Stimulated activated CD8-positive, alpha-beta memory T cell treated with anti-CD3 and anti-CD28 coated beads, Interleukin-15, amount 100 ng/mL, for 1 hour (primary cell): ENCODE results near the gene DCST2.
"Not testable (repeated sequence)": the region's sequence is repeated elsewhere in the genome, so short reads cannot be mapped to it uniquely, and the experiment has no call there.

Experiments used
- DNase-seq: peaks from one replicate; pipeline ENCODE4 v3.0.0-alpha.2; 2020; ENCODE audit warnings: low read depth

DCST2 gene

DNA sequence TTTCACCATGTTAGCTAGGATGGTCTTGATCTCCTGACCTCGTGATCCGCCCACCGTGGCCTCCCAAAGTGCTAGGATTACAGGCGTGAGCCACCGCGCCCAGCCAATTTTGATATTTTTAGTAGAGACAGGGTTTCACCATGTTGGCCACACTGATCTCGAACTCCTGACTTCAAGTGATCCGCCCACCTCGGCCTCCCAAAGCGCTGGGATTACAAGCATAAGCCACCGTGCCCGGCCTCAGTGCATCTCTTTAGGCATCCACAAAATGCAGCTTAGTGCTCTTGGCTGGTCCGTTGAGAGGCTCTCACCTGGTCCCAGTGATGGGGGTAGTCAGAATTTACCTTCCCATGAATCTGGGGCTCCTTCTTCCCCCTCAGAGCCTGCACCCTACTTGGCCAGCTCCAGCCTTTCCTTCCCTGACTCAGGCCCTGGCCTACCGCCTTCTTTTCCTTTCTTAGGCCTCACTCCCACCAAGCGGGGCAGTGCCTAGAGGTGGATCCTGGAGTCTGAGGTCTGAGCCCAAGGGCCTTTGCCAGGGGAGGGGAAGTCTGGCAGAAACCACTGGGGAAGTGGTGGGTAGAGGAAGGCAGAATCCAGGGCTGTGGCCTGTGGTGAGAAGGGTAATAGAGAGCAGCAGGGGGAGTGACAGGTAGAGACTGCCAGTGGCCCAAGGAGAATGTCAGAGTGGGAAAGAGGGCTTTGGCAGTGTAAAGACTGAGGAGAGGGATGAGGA is 36.4 kb downstream of the DCST2 start:
- no peak for DNase-seq

DNA sequence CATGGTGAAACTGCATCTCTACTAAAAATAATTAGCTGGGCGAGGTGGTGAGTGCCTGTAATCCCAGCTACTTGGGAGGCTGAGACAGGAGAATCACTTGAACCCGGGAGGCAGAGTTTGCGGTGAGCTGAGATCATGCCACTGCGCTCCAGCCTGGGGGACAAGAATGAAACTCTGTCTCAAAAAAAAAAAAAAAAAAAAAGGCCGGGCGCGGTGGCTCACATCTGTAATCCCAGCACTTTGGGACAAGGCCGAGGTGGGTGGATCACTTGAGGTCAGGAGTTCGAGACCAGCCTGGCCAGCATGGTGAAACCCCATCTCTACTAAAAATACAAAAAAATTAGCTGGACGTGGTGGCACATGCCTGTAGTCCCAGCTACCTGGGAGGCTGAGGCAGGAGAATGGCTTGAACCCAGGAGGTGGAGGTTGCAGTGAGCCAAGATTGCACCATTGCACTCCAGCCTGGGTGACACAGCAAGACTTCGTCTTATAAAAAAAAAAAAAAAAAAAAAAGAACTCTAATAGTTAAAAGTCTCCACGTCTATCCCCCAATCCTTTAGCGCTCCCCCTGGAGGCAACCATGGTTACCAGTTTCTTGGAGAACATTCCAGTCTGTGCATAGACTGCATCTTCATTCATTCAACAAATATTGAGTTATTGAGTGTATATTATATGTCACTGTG is 38.1 kb downstream of the DCST2 start:
- not testable (repeated sequence) for DNase-seq

DNA sequence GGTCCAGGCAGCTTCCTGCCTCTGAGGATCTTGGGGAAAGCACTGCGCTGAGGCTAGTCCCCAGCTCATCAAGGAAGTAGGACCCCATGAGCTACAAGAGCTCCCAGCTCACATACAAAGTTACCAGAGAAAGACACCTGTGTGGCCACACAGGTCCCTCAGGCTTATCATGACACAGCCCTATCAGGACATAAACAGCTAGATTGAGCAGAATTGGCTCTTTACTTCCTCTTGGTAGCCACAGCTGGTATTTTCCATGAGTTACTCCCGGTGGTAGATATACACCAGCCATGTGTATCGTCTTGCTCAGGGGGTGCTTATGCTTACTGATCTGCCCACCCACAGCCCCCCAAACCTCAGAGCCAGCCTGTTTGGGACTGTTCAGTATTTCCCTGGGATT is 39.0 kb downstream of the DCST2 start:
- no peak for DNase-seq

DNA sequence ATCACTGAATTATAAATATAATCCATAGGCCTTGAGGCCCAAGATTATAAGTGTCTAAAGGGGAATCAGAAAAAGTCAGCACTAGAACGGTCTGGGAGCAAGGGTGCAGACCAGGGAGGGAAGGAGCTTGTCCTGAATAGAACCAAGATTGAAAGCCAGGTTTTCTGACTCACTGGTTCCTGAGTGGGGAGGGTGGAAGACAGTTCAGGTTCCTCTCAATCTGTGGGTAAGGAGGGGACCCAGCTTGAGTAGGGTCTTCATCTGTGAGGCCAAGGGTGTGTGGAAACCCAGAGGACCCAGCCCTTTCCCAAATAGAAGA is 39.4 kb downstream of the DCST2 start:
- no peak for DNase-seq

DNA sequence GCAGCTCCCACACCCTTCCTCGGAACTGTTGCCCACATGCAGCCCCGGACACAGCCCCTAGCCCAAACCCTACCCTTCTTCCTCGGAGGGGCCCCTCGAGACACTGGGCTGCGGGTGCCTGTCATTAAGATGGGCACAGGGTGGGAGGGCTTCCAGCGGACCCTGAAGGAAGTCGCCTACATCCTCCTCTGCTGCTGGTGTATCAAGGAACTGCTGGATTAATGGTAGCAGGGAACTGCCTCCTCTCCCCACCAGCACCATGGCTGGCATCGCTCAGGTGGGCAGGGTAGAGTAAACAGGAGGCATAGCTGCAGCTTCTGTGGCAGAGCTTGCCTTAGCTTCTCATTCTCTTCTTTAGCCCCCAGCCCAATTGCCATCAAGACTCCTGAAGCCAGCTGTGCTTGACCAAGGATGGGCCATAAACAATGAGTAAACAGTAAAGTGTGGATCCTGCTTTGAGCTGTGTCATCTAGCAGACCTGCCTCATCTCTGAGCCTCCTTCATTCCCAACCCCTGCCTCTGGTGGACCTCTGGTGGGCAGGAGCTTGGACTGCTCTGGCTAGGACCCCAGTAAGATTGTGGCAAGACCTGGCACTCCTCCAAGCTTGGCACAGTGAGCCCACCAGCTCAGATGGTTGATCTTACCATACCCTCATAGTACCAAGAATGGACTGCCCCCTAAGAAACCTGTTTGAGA is 39.9 kb downstream of the DCST2 start, which contains the start of gene LENEP:
Gene LENEP, plus strand, starts transcription at position 15 of the 697 bp plus-strand sequence. Its CDS starts 22 bp downstream, at position 37.
- no peak for DNase-seq

DNA sequence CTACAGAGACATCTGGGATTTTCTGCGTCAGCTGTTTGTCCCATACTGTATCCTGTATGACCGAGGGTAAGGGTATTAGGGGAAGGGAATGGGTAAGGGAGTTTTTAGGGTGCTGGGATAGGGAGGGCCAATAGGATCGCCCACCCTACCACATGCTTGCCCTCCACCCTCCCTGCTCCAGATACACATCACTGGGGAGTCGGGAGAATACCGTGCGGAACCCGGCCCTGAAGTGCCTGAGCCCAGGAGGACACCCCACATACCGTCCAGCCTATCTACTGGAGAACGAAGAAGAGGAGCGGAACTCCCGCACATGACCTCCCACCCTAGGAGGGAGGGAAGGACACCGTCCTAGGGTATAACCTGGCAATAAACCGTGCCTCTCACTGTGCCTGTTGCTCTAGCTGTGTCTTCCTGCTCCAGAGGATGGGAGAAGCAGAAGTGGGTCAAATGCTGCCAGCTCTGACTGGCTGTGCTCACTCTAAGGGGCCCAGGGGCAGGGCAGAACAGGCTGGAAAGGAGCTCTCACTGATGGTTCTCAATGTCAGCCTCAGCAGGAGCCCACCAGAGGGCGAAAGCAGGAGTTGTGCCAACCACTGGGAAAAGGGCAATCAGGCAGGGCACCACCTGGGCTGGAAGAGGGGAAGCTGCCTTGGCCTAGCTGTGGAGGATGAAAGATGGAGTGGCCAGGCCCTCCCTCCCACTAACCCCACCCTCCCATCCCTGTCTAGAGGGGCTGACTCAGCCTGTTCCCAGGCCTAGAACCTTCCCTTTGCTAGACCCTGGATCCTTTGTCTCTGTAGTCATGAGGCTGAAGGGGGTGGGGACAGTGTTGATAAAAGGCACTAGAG is 40.6 kb downstream of the DCST2 start:
- no peak for DNase-seq

DNA sequence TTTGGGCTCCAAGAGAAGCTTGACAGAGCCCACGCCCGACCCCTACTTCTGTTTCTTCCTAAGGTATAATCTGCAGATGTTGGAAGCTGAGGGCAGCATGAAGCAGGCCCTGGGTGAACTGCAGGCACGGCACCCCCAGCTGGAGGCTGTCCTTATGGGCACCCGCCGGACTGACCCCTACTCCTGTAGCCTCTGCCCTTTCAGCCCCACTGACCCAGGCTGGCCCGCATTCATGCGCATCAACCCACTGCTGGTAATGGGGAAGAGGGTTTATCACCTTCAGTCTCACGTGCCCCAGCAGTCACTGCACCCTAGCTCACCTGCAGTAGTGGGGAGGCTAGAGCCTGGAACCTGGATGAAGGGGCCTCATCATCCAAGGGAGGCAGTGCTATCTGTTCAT is 43.3 kb downstream of the DCST2 start:
- DNase-seq = no peak

DNA sequence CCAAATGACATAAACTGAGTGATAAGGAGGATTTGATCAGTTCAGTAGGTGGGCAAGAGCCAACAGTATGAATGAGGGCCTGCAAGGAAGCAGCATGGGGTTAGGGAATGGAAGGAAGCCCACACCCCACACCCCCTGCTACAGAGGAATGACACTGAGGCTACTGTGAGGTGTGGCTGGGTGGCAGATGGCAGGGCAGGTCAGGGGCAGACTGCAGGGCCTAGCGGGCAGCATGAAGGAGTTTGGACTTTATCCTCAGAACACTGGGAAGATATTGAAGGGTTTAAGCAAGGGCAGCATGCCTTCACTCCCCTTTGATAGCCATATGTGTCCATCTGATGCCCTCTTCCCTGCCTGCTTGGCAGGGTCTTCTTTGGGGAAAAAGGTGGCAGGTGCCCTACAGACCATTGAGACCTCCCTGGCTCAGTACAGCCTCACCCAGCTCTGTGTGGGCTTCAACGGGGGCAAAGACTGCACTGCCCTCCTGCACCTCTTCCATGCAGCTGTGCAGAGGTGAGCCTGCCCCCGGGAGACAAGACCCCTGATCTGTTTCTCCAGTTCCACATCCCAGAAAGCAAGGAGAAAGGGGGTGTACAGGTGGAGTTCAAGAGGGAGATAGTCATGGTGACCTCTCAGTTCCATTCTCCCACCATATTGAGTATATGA is 44.3 kb downstream of the DCST2 start:
- DNase-seq = no peak

DNA sequence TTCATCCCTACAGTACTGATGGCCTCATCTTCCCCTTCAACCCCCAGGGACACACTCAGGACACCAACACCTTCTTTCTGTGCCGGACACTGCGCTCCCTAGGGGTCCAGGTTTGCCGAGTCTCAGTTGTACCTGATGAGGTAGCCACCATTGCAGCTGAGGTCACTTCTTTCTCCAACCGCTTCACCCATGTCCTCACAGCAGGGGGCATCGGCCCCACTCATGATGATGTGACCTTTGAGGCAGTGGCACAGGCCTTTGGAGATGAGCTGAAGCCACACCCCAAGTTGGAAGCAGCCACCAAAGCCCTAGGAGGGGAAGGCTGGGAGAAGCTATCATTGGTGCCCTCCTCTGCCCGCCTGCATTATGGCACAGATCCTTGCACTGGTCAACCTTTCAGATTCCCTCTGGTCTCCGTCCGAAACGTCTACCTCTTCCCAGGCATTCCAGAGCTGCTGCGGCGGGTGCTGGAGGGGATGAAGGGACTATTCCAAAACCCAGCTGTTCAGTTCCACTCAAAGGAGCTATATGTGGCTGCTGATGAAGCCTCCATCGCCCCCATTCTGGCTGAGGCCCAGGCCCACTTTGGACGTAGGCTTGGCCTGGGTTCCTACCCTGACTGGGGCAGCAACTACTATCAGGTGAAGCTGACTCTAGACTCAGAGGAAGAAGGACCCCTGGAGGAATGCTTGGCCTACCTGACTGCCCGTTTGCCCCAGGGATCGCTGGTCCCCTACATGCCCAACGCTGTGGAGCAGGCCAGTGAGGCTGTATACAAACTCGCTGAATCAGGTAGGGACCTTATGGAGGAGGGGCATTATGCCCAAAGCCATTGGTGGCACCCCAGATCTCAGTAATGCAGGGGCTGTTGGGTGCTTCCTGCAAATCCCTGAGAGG is 45.3 kb downstream of the DCST2 start:
- DNase-seq = no peak

DNA sequence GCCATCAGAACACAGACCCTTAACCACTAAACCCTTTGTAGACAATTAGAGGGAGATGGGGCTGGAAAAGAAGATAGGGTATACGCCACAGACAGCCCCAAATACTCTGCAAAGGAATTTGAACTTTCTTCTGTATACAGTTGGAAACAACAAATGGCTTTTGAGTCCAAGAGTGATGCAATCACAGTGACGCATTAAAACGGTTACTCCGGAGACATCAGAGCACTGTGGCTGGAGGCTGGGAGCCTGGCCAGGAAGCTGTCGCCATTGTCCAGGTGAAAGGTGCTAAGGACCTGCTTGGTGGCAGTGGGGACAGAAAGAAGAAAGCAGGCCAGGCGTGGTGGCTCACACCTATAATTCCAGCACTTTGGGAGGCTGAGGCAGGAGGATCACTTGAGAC is 46.3 kb downstream of the DCST2 start:
- no peak for DNase-seq

DNA sequence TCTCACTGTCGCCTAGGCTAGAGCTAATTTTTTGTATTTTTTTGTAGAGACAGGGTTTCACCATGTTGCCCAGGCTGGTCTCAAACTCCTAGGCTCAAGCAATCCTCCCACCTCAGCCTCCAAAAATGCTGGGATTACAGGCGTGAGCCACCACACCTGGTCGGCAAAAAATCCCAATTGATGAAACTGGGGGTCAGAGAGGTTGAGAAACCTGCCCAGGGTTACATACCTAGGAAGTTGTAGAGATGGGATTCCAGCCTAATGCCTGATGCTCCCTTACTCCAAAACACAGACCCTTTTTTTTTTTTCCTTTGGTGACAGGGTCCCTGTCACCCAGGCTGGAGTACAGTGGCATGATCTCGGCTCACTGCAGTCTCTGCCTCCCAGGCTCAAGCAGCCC is 46.8 kb downstream of the DCST2 start:
- DNase-seq = not testable (repeated sequence)

DNA sequence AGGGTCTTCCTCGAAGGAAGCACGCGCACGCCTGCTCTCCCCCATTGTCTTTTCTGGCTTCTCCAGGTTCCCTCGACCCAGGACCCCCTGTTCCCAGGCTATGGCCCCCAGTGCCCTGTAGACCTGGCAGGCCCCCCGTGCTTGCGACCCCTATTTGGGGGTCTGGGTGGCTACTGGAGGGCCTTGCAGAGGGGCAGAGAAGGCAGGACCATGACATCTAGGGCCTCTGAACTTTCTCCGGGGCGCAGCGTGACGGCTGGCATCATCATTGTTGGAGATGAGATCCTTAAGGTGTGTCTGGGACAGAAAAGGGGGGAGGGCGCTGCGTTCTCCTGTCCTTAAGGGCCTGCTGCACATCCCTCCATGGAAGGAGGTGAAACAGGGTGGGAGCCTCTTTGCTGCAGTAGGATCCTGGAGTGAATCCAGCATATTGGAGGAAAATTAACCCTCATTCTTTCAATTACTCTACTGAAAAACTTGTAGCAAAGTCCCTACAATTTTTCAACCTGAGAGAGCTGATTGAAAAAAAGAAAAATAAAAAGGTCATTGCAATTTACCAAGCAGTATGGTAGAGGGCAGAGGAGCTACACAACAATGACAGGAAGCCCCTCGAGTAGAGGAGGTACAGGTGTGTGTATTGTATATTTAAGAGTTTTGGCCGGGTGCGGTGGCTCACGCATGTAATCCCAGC is 49.7 kb downstream of the DCST2 start:
- DNase-seq = no peak

DNA sequence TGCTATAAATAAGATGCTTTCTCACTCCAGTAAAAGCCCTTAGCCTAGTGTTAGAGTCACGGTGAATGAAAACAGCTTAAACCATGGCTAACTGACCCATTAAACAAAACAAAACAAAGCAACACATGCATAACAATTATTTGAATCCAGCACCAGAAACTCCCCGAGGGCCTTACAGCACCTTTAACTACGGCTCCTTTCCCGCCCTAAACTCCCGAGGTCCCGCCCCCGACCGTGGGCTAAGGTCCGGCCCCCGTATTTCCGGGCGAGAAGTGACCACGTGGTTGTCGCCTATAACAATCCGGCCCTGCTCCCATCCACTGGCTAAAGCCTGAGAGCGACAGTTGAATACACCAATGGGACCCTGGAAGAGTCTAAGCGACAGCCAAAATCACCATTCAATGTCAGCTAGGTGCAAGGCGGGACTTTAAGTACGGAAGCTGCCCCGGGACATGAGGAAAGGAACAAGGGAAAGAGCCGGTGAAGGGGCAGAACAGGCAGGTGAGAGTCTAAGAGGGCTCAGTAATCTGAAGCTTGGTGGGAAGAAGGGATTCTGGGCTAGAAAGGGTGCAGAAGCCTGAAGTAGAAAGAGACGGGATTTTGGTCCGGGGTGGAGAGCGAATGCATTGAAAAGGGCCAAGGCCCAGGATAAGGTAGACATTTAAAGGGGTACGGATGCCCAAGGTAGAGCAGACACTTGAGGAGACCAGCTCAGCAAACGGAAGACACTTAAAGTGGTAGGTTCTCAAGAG is 50.5 kb downstream of the DCST2 start, which contains the start of gene FLAD1:
Gene FLAD1, plus strand, starts transcription at position 448 of the 752 bp plus-strand sequence. CDS start 351 bp downstream, outside the sequence.
- peak; percentile 84 for DNase-seq

DNA sequence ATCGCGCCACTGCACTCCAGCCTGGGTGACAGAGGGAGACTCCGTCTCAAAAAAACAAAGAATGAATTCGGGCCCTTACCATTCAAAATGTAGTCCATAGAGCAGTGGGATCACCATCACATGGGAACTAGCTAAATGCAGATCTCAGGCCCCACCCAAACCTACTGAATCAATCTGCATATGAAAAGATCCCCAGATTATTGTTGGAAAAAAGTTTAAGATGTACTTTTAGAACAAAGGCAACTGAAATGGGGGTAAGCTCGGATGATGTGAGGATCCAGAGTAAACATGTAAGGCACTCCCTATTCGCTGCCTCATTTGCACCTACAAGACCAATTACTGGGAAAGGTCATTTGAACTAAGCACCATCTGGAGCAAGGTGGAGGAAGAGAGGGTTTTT is 51.2 kb downstream of the DCST2 start:
- DNase-seq = no peak

DNA sequence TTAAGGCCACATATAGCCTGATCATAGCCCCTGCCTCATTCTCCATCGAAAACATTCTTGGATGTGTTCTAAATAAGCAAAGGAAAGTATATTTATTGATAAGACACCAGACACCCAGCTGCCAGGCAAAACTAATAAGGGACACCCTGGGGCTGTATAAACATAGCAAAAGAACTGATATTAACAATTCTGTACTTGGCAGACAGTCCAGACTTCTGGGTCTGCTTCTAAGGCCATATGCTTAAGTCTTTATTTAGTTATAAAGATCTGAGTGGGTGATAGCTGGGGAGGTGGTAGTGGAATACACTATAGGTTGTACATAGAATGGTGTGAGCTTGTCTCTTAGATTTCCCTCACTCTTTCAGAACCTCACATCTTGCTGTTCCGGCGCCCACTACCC is 55.2 kb downstream of the DCST2 start:
- no peak for DNase-seq

DNA sequence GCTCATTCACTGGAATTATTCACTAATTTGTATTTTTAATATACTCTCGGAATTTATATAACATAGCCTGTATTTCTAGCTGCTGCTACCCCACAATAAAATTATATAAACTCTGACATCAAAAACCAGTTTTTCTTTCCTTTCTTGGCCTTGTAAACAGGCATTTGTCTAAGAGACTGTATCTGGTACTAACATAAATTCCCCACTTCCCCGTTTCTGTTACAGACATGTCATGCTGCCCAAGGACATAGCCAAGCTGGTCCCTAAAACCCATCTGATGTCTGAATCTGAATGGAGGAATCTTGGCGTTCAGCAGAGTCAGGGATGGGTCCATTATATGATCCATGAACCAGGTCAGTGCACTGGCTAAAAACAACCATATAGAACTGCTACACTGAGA is 55.8 kb downstream of the DCST2 start:
- DNase-seq = not testable (repeated sequence)

DNA sequence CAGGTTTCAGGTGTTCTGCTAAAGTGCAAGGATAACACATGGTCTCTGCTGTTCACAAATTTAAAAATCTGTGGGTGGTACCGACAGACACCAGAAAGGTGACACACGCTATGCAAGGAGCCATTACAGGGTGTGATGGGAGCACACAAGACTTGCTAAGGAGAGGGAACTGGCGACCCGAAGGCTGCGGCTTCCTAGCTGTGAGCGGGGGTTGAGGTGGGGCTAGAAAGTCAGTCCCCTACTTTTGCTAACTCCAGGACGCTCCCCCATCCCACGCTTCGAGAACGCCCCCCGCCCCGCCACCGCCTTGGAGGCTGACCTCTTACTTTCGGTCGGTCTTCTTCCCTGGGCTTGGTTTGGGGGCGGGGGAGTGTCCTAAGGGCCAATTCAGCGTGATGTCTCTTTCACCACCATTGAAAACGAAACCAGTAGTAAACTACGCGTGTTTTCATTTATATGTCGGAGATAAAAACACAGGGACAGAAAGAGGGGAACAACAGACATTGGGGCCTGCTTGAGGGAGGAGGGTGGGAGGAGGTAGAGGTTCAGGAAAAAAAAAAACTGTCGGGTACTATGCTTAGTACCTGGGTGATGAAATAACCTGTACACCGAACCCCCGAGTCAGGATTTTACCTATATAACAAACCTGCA is 58.0 kb downstream of the DCST2 start:
- DNase-seq = no peak

DNA sequence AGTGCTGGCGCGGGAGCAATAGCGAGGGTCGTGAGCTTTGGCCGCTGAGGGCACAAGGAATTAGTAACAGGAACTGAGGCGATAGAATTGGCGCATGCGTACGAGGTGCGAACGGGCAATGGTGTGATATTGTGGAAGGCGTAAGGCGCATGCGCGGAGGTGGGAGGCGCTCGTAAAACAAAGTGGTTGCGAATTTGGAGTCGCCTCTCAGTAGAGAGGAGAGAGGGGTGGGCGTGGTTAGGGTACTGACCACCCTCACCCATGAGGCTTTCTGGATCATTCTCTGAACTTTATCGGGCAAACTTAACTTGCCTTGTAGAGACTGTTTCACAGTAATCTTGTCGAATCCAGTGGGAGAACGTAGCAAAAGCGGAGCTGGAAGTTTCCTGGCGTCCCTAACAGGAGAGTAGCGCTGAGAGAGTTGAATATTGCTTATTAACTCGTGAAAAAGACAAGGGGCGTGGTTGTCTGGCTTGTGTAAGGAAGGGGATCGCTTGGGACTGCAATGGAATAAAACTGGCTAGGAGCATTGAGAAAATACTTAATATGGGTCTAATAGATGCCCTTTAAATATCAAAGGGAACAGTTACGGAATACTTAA is 58.7 kb downstream of the DCST2 start:
- DNase-seq = peak; percentile 83
